GM12878 (cell line): ENCODE results near the gene ANK2. TPM values are rescaled to one million over a fixed set of nuclear protein-coding genes. Genes with fewer than 3 reads are reported as not detected.

Source experiments
- ASH2L ChIP-seq: fragments of 300-600, 200-600 bp; sonication (generic); IDR thresholded peaks from 2 replicates; pipeline ENCODE4 v1.6.1; 2017; ENCODE audit warnings: low read depth, mild to moderate bottlenecking, borderline replicate concordance
- CREM ChIP-seq: IDR thresholded peaks from 2 replicates; pipeline ENCODE4 v1.6.1; 2014; ENCODE audit warnings: antibody characterized with exemption, low read depth
- EED ChIP-seq: sonication (generic); IDR thresholded peaks from 2 replicates; pipeline ENCODE4 v1.6.1; 2016; ENCODE audit warnings: antibody characterized with exemption, low read depth
- EGR1 ChIP-seq, 2 experiments: IDR thresholded peaks; 1 replicate in 1 of 2; 2 replicates in 1 of 2; pipeline ENCODE4 v1.6.1; 2011 to 2012; ENCODE audit warnings: low read depth in 2 of 2, low read length in 2 of 2, borderline replicate concordance in 1 of 2, mild to moderate bottlenecking in 1 of 2, moderate library complexity in 1 of 2
- EZH2 ChIP-seq: IDR thresholded peaks from 2 replicates; pipeline ENCODE4 v1.6.1; 2012; ENCODE audit warnings: low read depth, mild to moderate bottlenecking, control low read depth, inconsistent platforms, low read length, borderline replicate concordance; ENCODE audit not compliant: control insufficient read depth
- FOS ChIP-seq: IDR thresholded peaks from 3 replicates; pipeline ENCODE4 v1.6.1; 2011; ENCODE audit warnings: borderline replicate concordance; ENCODE audit not compliant: insufficient read length; ENCODE audit errors: extremely low read depth
- FOXK2 ChIP-seq: fragments of 450-650 bp; IDR thresholded peaks from 2 replicates; pipeline ENCODE4 v1.6.1; 2017; ENCODE audit warnings: mild to moderate bottlenecking, moderate library complexity
- FOXM1 ChIP-seq: IDR thresholded peaks from 2 replicates; pipeline ENCODE4 v1.6.1; 2012; ENCODE audit warnings: low read depth, mild to moderate bottlenecking, inconsistent platforms, low read length, moderate library complexity
- GATAD2B ChIP-seq: fragments of 450-650 bp; conservative IDR thresholded peaks from 2 replicates; pipeline ENCODE4 v1.6.1; 2017; ENCODE audit warnings: low read depth, mild to moderate bottlenecking, moderate library complexity
- HCFC1 ChIP-seq: fragments of 150-350 bp; IDR thresholded peaks from 2 replicates; pipeline ENCODE4 v1.6.1; 2014; ENCODE audit warnings: low read length
- HDGF ChIP-seq: fragments of 450-650 bp; IDR thresholded peaks from 2 replicates; pipeline ENCODE4 v1.6.1; 2016; ENCODE audit warnings: antibody characterized with exemption
- JUND ChIP-seq: IDR thresholded peaks from 2 replicates; pipeline ENCODE4 v1.6.1; 2012; ENCODE audit warnings: low read depth, mild to moderate bottlenecking, low read length, improper control_type of control experiment, moderate library complexity
- LARP7 ChIP-seq: fragments of 450-650 bp; IDR thresholded peaks from 2 replicates; pipeline ENCODE4 v1.6.1; 2017; ENCODE audit warnings: mild to moderate bottlenecking
- MEF2A ChIP-seq: IDR thresholded peaks from 2 replicates; pipeline ENCODE4 v1.6.1; 2011; ENCODE audit warnings: low read depth, mild to moderate bottlenecking, low read length, moderate library complexity; ENCODE audit not compliant: insufficient read depth
- NFXL1 ChIP-seq: fragments of 450-650 bp; IDR thresholded peaks from 2 replicates; pipeline ENCODE4 v1.6.1; 2017; ENCODE audit warnings: antibody characterized with exemption, mild to moderate bottlenecking, borderline replicate concordance
- NFYA ChIP-seq: IDR thresholded peaks from 2 replicates; pipeline ENCODE4 v1.6.1; 2011; ENCODE audit warnings: low read depth, mild to moderate bottlenecking, low read length, improper control_type of control experiment, borderline replicate concordance
- PML ChIP-seq: IDR thresholded peaks from 2 replicates; pipeline ENCODE4 v1.6.1; 2012; ENCODE audit warnings: low read length, inconsistent platforms
- RCOR1 ChIP-seq: conservative IDR thresholded peaks from 2 replicates; pipeline ENCODE4 v1.6.1; 2012; ENCODE audit warnings: low read depth, low read length, improper control_type of control experiment
- SMAD1 ChIP-seq: fragments of 450-650 bp; IDR thresholded peaks from 2 replicates; pipeline ENCODE4 v1.6.1; 2018; ENCODE audit warnings: mild to moderate bottlenecking, low read depth; ENCODE audit not compliant: partially characterized antibody
- SREBF1 ChIP-seq: IDR thresholded peaks from 2 replicates; pipeline ENCODE4 v1.6.1; 2012; ENCODE audit warnings: mild to moderate bottlenecking, low read length
- TBL1XR1 ChIP-seq: IDR thresholded peaks from 2 replicates; pipeline ENCODE4 v1.6.1; 2012; ENCODE audit warnings: low read depth, low read length, improper control_type of control experiment
- TCF12 ChIP-seq: IDR thresholded peaks from 2 replicates; pipeline ENCODE4 v1.6.1; 2011; ENCODE audit warnings: low read depth, mild to moderate bottlenecking, low read length
- TCF3 ChIP-seq: IDR thresholded peaks from 2 replicates; pipeline ENCODE4 v1.6.1; 2012; ENCODE audit warnings: low read depth, mild to moderate bottlenecking, low read length, borderline replicate concordance; ENCODE audit not compliant: insufficient read depth
- WRNIP1 ChIP-seq: IDR thresholded peaks from 2 replicates; pipeline ENCODE4 v1.6.1; 2011; ENCODE audit warnings: low read depth, low read length, improper control_type of control experiment, borderline replicate concordance
- ZNF217 ChIP-seq: fragments of 450-650 bp; IDR thresholded peaks from 2 replicates; pipeline ENCODE4 v1.6.1; 2017; ENCODE audit warnings: antibody characterized with exemption, mild to moderate bottlenecking
- ZNF274 ChIP-seq: IDR thresholded peaks from one replicate; pipeline ENCODE4 v1.8.0; 2011; ENCODE audit not compliant: insufficient read length, insufficient read depth
- ZNF622 ChIP-seq: fragments of 450-650 bp; IDR thresholded peaks from 2 replicates; pipeline ENCODE4 v1.6.1; 2017; ENCODE audit warnings: mild to moderate bottlenecking, inconsistent platforms
- polyA plus RNA-seq, 11 experiments: library from polyadenylated mRNA; depleted of rRNA in 4 of 11; unstranded in 6 of 11; stranded (reverse) in 5 of 11; fragments of >200 nt; fragmentation: Nextera tagmentation in 4 of 11; fragmentation: Illumina TruSeq in 1 of 11; extraction: Ambion mirVana in 4 of 11; extraction: Trizol in 1 of 11; gene quantifications; 1 replicate in 1 of 11; 2 replicates in 10 of 11; pipeline versions ENCODE4 v1.2.1 to v1.2.3, GENCODE V29; 2011 to 2016; ENCODE audit warnings: inconsistent platforms in 2 of 11, missing spikeins in 2 of 11, low read depth in 1 of 11
- total RNA-seq, 4 experiments: library from RNA; depleted of rRNA in 3 of 4; stranded (reverse); fragments of >200 nt in 3 of 4; fragmentation: Illumina TruSeq in 1 of 4; extraction: Trizol in 1 of 4; gene quantifications; 2 replicates each; pipeline versions ENCODE4 v1.2.1 to v1.2.3, GENCODE V29; 2013 to 2021
- TF ChIP-seq, protein P1 (sequence below): fragments of 450-650 bp; formaldehyde crosslinking; IDR thresholded peaks from 2 replicates; pipeline ENCODE4 v1.4.0; 2022; ENCODE audit warnings: mild to moderate bottlenecking, moderate library complexity
- TF ChIP-seq, protein P2 (sequence below): IDR thresholded peaks from 2 replicates; pipeline ENCODE4 v1.6.1; 2012; ENCODE audit warnings: low read depth, low read length, improper control_type of control experiment
- TF ChIP-seq, protein P3 (sequence below): fragments of 450-650 bp; IDR thresholded peaks from 2 replicates; pipeline ENCODE4 v1.6.1; 2016; ENCODE audit warnings: mild to moderate bottlenecking

The ANK2 gene
- total and polyA plus RNA-seq, 10 of the 15 experiments (the other 5 are each of a cell fraction or from before 2014, with no cell fraction given) = 1.6 to 13.0 (median 4.1) TPM

DNA sequence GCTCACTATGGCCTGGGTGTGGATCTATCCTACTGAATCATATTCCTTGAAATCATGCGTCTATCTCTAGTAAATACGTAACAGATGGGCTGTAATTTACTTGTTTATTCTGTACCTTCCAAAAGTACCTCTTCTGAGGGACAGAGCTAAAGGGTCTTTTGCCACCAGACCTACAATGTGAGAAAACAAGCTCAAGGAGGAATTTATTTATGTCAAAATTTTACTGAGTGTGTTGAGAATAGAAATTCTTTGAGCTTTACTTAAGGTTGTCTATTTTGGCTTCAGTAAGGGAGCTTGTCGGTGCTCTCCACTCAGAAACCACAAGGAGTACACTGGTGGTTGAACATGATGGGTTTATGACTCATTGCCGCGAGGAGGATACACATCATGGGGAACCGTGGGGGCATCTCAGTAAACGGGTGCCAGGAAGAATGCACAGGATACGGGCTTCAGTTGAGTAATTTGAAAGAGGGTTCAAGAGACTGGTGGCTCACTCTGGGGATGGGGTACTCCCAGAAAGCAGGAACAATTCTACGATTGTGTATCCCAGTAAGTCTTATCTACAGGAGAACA is 3.0 kb downstream of the ANK2 start (continued):
- no peak for TF ChIP-seq WRNIP1
- TF ChIP-seq JUND = no peak
- TF ChIP-seq EZH2 = no peak
- TF ChIP-seq EED = peak; percentile 67; the same call in 1 of the 2 replicates
- TF ChIP-seq SREBF1 = no peak
- TF ChIP-seq NFYA = no peak
- no peak for TF ChIP-seq EGR1 (IDR thresholded peaks at IDR 0.05; ENCODE audit: borderline replicate concordance in 1 of 2, low read depth in 2 of 2, low read length in 2 of 2)
- 0 out of 2 replicates have a peak, but pooled peaks have one; percentile 29 for TF ChIP-seq TCF12
- TF ChIP-seq LARP7 = no peak
- TF ChIP-seq, protein P1, sequence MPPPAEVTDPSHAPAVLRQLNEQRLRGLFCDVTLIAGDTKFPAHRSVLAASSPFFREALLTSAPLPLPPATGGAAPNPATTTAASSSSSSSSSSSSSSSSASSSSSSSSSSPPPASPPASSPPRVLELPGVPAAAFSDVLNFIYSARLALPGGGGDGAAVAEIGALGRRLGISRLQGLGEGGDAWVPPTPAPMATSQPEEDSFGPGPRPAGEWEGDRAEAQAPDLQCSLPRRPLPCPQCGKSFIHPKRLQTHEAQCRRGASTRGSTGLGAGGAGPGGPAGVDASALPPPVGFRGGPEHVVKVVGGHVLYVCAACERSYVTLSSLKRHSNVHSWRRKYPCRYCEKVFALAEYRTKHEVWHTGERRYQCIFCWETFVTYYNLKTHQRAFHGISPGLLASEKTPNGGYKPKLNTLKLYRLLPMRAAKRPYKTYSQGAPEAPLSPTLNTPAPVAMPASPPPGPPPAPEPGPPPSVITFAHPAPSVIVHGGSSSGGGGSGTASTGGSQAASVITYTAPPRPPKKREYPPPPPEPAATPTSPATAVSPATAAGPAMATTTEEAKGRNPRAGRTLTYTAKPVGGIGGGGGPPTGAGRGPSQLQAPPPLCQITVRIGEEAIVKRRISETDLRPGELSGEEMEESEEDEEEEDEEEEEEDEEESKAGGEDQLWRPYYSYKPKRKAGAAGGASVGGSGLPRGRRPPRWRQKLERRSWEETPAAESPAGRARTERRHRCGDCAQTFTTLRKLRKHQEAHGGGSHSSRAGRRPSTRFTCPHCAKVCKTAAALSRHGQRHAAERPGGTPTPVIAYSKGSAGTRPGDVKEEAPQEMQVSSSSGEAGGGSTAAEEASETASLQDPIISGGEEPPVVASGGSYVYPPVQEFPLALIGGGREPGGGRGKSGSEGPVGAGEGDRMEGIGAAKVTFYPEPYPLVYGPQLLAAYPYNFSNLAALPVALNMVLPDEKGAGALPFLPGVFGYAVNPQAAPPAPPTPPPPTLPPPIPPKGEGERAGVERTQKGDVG = no peak
- TF ChIP-seq FOXK2 = no peak
- TF ChIP-seq PML = no peak
- 0 out of 2 replicates have a peak, but pooled peaks have one; percentile 39 for TF ChIP-seq FOXM1
- TF ChIP-seq HCFC1 = no peak
- no peak for TF ChIP-seq TBL1XR1
- TF ChIP-seq, protein P2, sequence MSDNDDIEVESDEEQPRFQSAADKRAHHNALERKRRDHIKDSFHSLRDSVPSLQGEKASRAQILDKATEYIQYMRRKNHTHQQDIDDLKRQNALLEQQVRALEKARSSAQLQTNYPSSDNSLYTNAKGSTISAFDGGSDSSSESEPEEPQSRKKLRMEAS = no peak
- TF ChIP-seq, protein P3, sequence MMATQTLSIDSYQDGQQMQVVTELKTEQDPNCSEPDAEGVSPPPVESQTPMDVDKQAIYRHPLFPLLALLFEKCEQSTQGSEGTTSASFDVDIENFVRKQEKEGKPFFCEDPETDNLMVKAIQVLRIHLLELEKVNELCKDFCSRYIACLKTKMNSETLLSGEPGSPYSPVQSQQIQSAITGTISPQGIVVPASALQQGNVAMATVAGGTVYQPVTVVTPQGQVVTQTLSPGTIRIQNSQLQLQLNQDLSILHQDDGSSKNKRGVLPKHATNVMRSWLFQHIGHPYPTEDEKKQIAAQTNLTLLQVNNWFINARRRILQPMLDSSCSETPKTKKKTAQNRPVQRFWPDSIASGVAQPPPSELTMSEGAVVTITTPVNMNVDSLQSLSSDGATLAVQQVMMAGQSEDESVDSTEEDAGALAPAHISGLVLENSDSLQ = no peak
- TF ChIP-seq GATAD2B = 0 out of 2 replicates have a peak, but pooled peaks have one; percentile 52
- TF ChIP-seq FOS = no peak
- no peak for TF ChIP-seq ZNF274
- no peak for TF ChIP-seq NFXL1
- no peak for TF ChIP-seq ASH2L
- no peak for TF ChIP-seq HDGF
- no peak for TF ChIP-seq RCOR1
- no peak for TF ChIP-seq ZNF622
- no peak; the same call in 1 of the 2 replicates for TF ChIP-seq MEF2A
- peak; percentile 35; the same call in 1 of the 2 replicates for TF ChIP-seq CREM
- no peak for TF ChIP-seq SMAD1
- 0 out of 2 replicates have a peak, but pooled peaks have one; percentile 23 for TF ChIP-seq TCF3
- TF ChIP-seq ZNF217 = no peak
